GM12878 (cell line): ENCODE results near the gene ERICH4. TPM values are rescaled to one million over a fixed set of nuclear protein-coding genes. Genes with fewer than 3 reads are reported as not detected.
A peak's percentile ranks its signal among the peaks of the same experiment; 100 is the strongest.

Experiments
- ATAC-seq: fragments of 200-7000 bp; cut with Tn5 transposase; 3 replicates; pipeline ENCODE4 v1.9.1; 2020; ENCODE audit warnings: mild to moderate bottlenecking, moderate library complexity
- BruUV-seq: library from RNA; stranded (reverse); fragments of 400-500 nt; replicated peaks from 2 replicates; lab custom pipeline; 2021; lab: Mats Ljungman, UMichigan
- CTCF ChIA-PET: fragments of 300-600 bp; sonication (Branson Sonifier 250); formaldehyde crosslinking; extraction: SDS; loops from one replicate; lab custom pipeline; 2021; ENCODE audit warnings: inconsistent platforms; lab: Yijun Ruan, JAX
- POLR2A ChIA-PET: fragments of 350-600 bp; formaldehyde crosslinking; extraction: SDS; loops from one replicate; lab custom pipeline; 2021; ENCODE audit warnings: inconsistent platforms; lab: Charles Lee
- RAD21 ChIA-PET: fragments of 300-600 bp; sonication (Branson Sonifier 250); formaldehyde crosslinking; loops from one replicate; lab custom pipeline; 2023; ENCODE audit warnings: antibody characterized with exemption; ENCODE audit not compliant: unreplicated experiment; lab: Charles Lee
- SMC1A ChIA-PET: fragments of 300-600 bp; sonication (Branson Sonifier 250); formaldehyde crosslinking; loops from one replicate; lab custom pipeline; 2023; ENCODE audit not compliant: unreplicated experiment, uncharacterized antibody; lab: Charles Lee
- DNase-seq: peaks from one replicate; pipeline ENCODE4 v3.0.0-alpha.2; 2011; ENCODE audit warnings: low read depth, low spot score
- FAIRE-seq: peaks from 3 replicates; lab custom pipeline; 2011; peaks lifted over from hg19 to GRCh38; lab: Jason Lieb, UNC
- H2AFZ ChIP-seq: 2 replicates; pipeline ENCODE4 v1.6.0; 2011; ENCODE audit warnings: low read depth, low read length, control low read depth; ENCODE audit not compliant: control insufficient read depth
- H3K27ac ChIP-seq: 2 replicates; pipeline ENCODE4 v1.5.1; 2011; ENCODE audit warnings: control low read depth; ENCODE audit not compliant: control insufficient read depth, insufficient read depth
- H3K27me3 ChIP-seq, 2 experiments: replicated peaks in 1 of 2; 2 replicates each; pipeline versions ENCODE4 v1.6.0 to v1.6.1; 2011; ENCODE audit warnings: low read length in 1 of 2; ENCODE audit not compliant: control insufficient read depth in 2 of 2, insufficient read depth in 2 of 2
- H3K36me3 ChIP-seq, 2 experiments: 2 replicates each; pipeline ENCODE4 v1.5.1; 2011; ENCODE audit warnings: low read length in 1 of 2; ENCODE audit not compliant: control insufficient read depth in 2 of 2, insufficient read depth in 2 of 2
- H3K4me1 ChIP-seq: 2 replicates; pipeline ENCODE4 v1.6.1; 2011; ENCODE audit warnings: mild to moderate bottlenecking, low read length, moderate library complexity, mixed read lengths; ENCODE audit not compliant: control insufficient read depth, insufficient read depth
- H3K4me2 ChIP-seq: 2 replicates; pipeline ENCODE4 v1.6.0; 2011; ENCODE audit warnings: control low read depth; ENCODE audit not compliant: control insufficient read depth, insufficient read depth
- H3K4me3 ChIP-seq: fragments of 200-600 bp; sonication (generic); 2 replicates; pipeline ENCODE4 v1.5.1; 2016
- H3K79me2 ChIP-seq: 2 replicates; pipeline ENCODE4 v1.6.0; 2011; ENCODE audit warnings: low read length; ENCODE audit not compliant: control insufficient read depth, insufficient read depth
- H3K9ac ChIP-seq: 2 replicates; pipeline ENCODE4 v1.8.0; 2011; ENCODE audit warnings: low read length, control low read depth, mixed read lengths; ENCODE audit not compliant: control insufficient read depth, insufficient read depth
- H3K9me3 ChIP-seq: replicated peaks from 3 replicates; pipeline ENCODE4 v1.5.1; 2011; ENCODE audit warnings: mild to moderate bottlenecking, low read length; ENCODE audit not compliant: control insufficient read depth, insufficient read depth
- H4K20me1 ChIP-seq: 2 replicates; pipeline ENCODE4 v1.6.0; 2011; ENCODE audit not compliant: control insufficient read depth, insufficient read depth
- BHLHE40 ChIP-seq, 2 experiments: fragments of 450-650 bp in 1 of 2; IDR thresholded peaks; 2 replicates each; pipeline ENCODE4 v1.6.1; 2011 to 2017; ENCODE audit warnings: low read depth in 2 of 2, borderline replicate concordance in 1 of 2, improper control_type of control experiment in 1 of 2, low read length in 1 of 2, mild to moderate bottlenecking in 1 of 2
- BMI1 ChIP-seq: fragments of 450-650 bp; IDR thresholded peaks from 2 replicates; pipeline ENCODE4 v1.6.1; 2016; ENCODE audit warnings: mild to moderate bottlenecking, moderate library complexity, borderline replicate concordance
- CREB1 ChIP-seq: IDR thresholded peaks from 2 replicates; pipeline ENCODE4 v1.6.1; 2012; ENCODE audit warnings: low read depth, mild to moderate bottlenecking, inconsistent platforms
- FOXM1 ChIP-seq: IDR thresholded peaks from 2 replicates; pipeline ENCODE4 v1.6.1; 2012; ENCODE audit warnings: low read depth, mild to moderate bottlenecking, inconsistent platforms, low read length, moderate library complexity
- NR2C2 ChIP-seq: IDR thresholded peaks from 2 replicates; pipeline ENCODE4 v1.6.1; 2011; ENCODE audit warnings: borderline replicate concordance, low read depth; ENCODE audit not compliant: control insufficient read depth, insufficient read length
- POU2F2 ChIP-seq: IDR thresholded peaks from 3 replicates; pipeline ENCODE4 v1.6.1; 2011; ENCODE audit warnings: low read depth, mild to moderate bottlenecking, low read length, borderline replicate concordance
- RAD21 ChIP-seq: IDR thresholded peaks from 2 replicates; pipeline ENCODE4 v1.6.1; 2011; ENCODE audit warnings: mild to moderate bottlenecking, low read depth, low read length, moderate library complexity; ENCODE audit not compliant: insufficient read depth
- RELA ChIP-seq: fragments of 450-650 bp; IDR thresholded peaks from 2 replicates; pipeline ENCODE4 v1.8.0; 2014; ENCODE audit warnings: borderline replicate concordance; ENCODE audit not compliant: partially characterized antibody
- SMARCA5 ChIP-seq: fragments of 450-650 bp; IDR thresholded peaks from 2 replicates; pipeline ENCODE4 v1.6.1; 2017; ENCODE audit warnings: mild to moderate bottlenecking
- SMC3 ChIP-seq: IDR thresholded peaks from 2 replicates; pipeline ENCODE4 v1.6.1; 2011; ENCODE audit warnings: low read length, improper control_type of control experiment, borderline replicate concordance
- TCF3 ChIP-seq: IDR thresholded peaks from 2 replicates; pipeline ENCODE4 v1.6.1; 2012; ENCODE audit warnings: low read depth, mild to moderate bottlenecking, low read length, borderline replicate concordance; ENCODE audit not compliant: insufficient read depth
- YY1 ChIP-seq: IDR thresholded peaks from 2 replicates; pipeline ENCODE4 v1.6.1; 2011; ENCODE audit warnings: low read depth, mild to moderate bottlenecking, low read length
- WGBS: methylation state at CpG from one replicate; pipeline ENCODE4 v1.1.6; 2016; ENCODE audit warnings: low lambda C conversion rate; ENCODE audit not compliant: insufficient replicate concordance, insufficient coverage; ENCODE audit errors: missing lambda C conversion rate; 5-methylcytosine and 5-hydroxymethylcytosine counted together
- in situ Hi-C: fragments of 300-500 bp; cut with MboI; formaldehyde crosslinking; loops from 9 replicates; pipeline ENCODE4 v1.14.3; 2018; ENCODE audit warnings: mixed read lengths
- intact Hi-C: fragments of 100-400 bp; cut with micrococcal nuclease; formaldehyde crosslinking; loops from one replicate; pipeline ENCODE4 v1.14.2; 2022; ENCODE audit not compliant: unreplicated experiment
- polyA plus RNA-seq, 11 experiments: library from polyadenylated mRNA; depleted of rRNA in 4 of 11; unstranded in 6 of 11; stranded (reverse) in 5 of 11; fragments of >200 nt; fragmentation: Nextera tagmentation in 4 of 11; fragmentation: Illumina TruSeq in 1 of 11; extraction: Ambion mirVana in 4 of 11; extraction: Trizol in 1 of 11; gene quantifications; 1 replicate in 1 of 11; 2 replicates in 10 of 11; pipeline versions ENCODE4 v1.2.1 to v1.2.3, GENCODE V29; 2011 to 2016; ENCODE audit warnings: inconsistent platforms in 2 of 11, missing spikeins in 2 of 11, low read depth in 1 of 11
- total RNA-seq, 4 experiments: library from RNA; depleted of rRNA in 3 of 4; stranded (reverse); fragments of >200 nt in 3 of 4; fragmentation: Illumina TruSeq in 1 of 4; extraction: Trizol in 1 of 4; gene quantifications; 2 replicates each; pipeline versions ENCODE4 v1.2.1 to v1.2.3, GENCODE V29; 2013 to 2021
- TF ChIP-seq, protein P1 (sequence below): IDR thresholded peaks from 2 replicates; pipeline ENCODE4 v1.6.1; 2012; ENCODE audit warnings: low read depth, low read length, improper control_type of control experiment
- TF ChIP-seq, protein P2 (sequence below), 3 experiments: IDR thresholded peaks in 2 of 3; conservative IDR thresholded peaks in 1 of 3; 2 replicates each; pipeline ENCODE4 v1.5.1; 2011; ENCODE audit warnings: low read depth in 3 of 3, low read length in 3 of 3, mild to moderate bottlenecking in 3 of 3, control low read depth in 2 of 3, moderate library complexity in 2 of 3, inconsistent platforms in 1 of 3, mixed read lengths in 1 of 3; ENCODE audit not compliant: control insufficient read depth in 2 of 3, insufficient read depth in 1 of 3; ENCODE audit errors: extremely low read depth in 1 of 3

The ERICH4 gene
- total and polyA plus RNA-seq, 10 of the 15 experiments (the other 5 are each of a cell fraction or from before 2014, with no cell fraction given), result not detected

DNA sequence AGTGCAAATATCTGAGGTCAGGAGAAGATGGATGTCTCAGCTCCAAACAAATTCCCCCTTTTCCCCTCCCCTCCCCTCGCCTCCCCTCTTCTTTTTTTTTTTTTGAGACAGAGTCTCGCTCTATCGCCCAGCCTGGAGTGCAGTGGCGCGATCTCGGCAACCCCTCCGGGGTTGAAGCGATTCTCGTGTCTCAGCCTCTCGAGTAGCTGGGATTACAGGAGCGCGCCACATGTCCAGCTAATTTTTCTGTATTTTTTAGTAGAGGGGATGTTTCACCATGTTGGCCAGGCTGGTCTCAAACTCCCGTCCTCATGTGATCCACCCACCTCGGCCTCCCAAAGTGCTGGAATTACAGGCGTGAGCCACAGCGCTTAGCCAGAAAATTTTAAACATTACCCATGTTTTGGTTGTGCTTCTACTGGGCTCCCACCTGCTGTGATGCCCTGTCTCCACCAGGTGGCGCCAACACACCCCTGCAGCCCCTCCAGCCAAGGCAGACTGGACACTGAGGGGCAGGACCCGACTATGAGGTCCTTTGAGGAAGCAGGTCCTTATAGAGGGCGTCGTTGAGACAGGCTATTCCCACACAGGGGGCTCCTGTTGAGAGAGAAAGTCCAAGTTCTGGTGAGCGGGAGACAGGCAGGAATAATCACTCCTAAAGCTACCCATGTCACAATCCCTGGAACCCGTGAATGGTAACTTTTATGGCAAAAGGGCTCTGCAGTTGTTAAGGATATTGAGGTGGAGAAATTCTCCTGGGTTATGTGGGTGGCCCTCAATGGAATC, 6.3 kb downstream of the ERICH4 start:
- peak overlapping the region; percentile 61 for H3K4me3 ChIP-seq
- no peak overlapping the region; the same call in 1 of the 2 replicates for H3K9ac ChIP-seq
- peak; percentile 59; the same call in 1 of the 2 replicates for TF ChIP-seq SMARCA5
- no peak for TF ChIP-seq BMI1
- peak; percentile 23 for TF ChIP-seq RELA
- TF ChIP-seq FOXM1, result 0 out of 2 replicates have a peak, but pooled peaks have one; percentile 16
- TF ChIP-seq YY1, result peak; percentile 85
- TF ChIP-seq, protein P1, sequence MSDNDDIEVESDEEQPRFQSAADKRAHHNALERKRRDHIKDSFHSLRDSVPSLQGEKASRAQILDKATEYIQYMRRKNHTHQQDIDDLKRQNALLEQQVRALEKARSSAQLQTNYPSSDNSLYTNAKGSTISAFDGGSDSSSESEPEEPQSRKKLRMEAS, result peak; percentile 13; the same call in 1 of the 2 replicates
- TF ChIP-seq SMC3, result peak; percentile 99
- peak in 1 of 2 experiments; percentile 15; a peak in 1 of 4 replicates for TF ChIP-seq BHLHE40 (IDR thresholded peaks at IDR 0.05; ENCODE audit: borderline replicate concordance in 1 of 2, low read depth in 2 of 2, low read length in 1 of 2)
- TF ChIP-seq TCF3, result no peak
- TF ChIP-seq, protein P2, sequence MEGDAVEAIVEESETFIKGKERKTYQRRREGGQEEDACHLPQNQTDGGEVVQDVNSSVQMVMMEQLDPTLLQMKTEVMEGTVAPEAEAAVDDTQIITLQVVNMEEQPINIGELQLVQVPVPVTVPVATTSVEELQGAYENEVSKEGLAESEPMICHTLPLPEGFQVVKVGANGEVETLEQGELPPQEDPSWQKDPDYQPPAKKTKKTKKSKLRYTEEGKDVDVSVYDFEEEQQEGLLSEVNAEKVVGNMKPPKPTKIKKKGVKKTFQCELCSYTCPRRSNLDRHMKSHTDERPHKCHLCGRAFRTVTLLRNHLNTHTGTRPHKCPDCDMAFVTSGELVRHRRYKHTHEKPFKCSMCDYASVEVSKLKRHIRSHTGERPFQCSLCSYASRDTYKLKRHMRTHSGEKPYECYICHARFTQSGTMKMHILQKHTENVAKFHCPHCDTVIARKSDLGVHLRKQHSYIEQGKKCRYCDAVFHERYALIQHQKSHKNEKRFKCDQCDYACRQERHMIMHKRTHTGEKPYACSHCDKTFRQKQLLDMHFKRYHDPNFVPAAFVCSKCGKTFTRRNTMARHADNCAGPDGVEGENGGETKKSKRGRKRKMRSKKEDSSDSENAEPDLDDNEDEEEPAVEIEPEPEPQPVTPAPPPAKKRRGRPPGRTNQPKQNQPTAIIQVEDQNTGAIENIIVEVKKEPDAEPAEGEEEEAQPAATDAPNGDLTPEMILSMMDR (IDR thresholded peaks at IDR 0.05 in 2 of 3, conservative IDR thresholded peaks at IDR 0.05 in 1 of 3; ENCODE audit: control insufficient read depth in 2 of 3, extremely low read depth in 1 of 3, insufficient read depth in 1 of 3, low read depth in 3 of 3, low read length in 3 of 3), result peak; percentile 94 to 97 (median 97)
- TF ChIP-seq RAD21, result peak; percentile 94
- TF ChIP-seq CREB1, result no peak
- peak; percentile 42; the same call in 1 of the 3 replicates for TF ChIP-seq POU2F2
- TF ChIP-seq NR2C2, result no peak
- ChIA-PET SMC1A (interaction anchor here (0.6 to 5.1 kb wide), 30 partner anchors 9 to 245 kb away, joined by 3 to 69 read pairs (median 4); partner anchors contain the start of genes CEACAM21 and DMAC2), POLR2A (interaction anchor here (0.8 to 1.5 kb wide), 2 partner anchors 9 to 89 kb away, joined by 3 read pairs; no protein-coding TSS in a partner anchor), CTCF (interaction anchor here (0.5 to 10.9 kb wide), 44 partner anchors 8 to 1809 kb away, joined by 3 to 314 read pairs (median 4); partner anchors contain the start of genes B3GNT8, B9D2, CEACAM21 and DMAC2), RAD21 (interaction anchor here (0.6 to 5.5 kb wide), 19 partner anchors 9 to 245 kb away, joined by 3 to 56 read pairs (median 6); partner anchors contain the start of genes CEACAM21 and DMAC2)
- intact Hi-C loops (loop anchor here (1.0 to 5.0 kb wide), 4 partner anchors 89 to 121 kb away; partner anchors contain the start of gene TGFB1), in situ Hi-C loops (loop anchor here (10.0 kb wide), 2 partner anchors 86 to 126 kb away; partner anchors contain the start of gene CEACAM21)
- peak overlapping the region; percentile 67 for H3K4me2 ChIP-seq
- H3K9me3 ChIP-seq, result no peaks in the 10 kb centered on the region
- peaks cover 8% of the 10 kb centered on the region for H3K4me1 ChIP-seq
- no peak overlapping the region for H3K27ac ChIP-seq
- no TSS peak for BruUV-seq
- DNase-seq, result no peak
- no peaks in the 10 kb centered on the region for H4K20me1 ChIP-seq
- H3K27me3 ChIP-seq, result no peaks in the 10 kb centered on the region
- no peaks in the 10 kb centered on the region for H3K79me2 ChIP-seq
- ATAC-seq, result peak; percentile 99
- H3K36me3 ChIP-seq, result no peaks in the 10 kb centered on the region
- peak overlapping the region; percentile 60 for H2AFZ ChIP-seq
- FAIRE-seq, result peak; percentile 95
- 7% methylated on average over 17 of the region's 22 CpGs for WGBS
